GM19099 (cell line): Measurements from ENCODE around the gene SESN3.

ENCODE experiments used
- POLR2A ChIP-seq: IDR thresholded peaks from 3 replicates; pipeline ENCODE4 v1.6.1; 2011; ENCODE audit warnings: low read depth; ENCODE audit not compliant: insufficient read length; ENCODE audit errors: extremely low read depth

SESN3 gene

GRCh38 chr11:95123556-95123955 is 107.4 kb downstream of the SESN3 start:
- no peak for TF ChIP-seq POLR2A

- no peak for TF ChIP-seq POLR2A
Observed at GRCh38 chr11:95121698-95122097, 109.3 kb downstream of the SESN3 start.

GRCh38 chr11:95119361-95120060 is 111.5 kb downstream of the SESN3 start:
- no peak for TF ChIP-seq POLR2A

GRCh38 chr11:95115597-95115996 is 115.4 kb downstream of the SESN3 start:
- no peak for TF ChIP-seq POLR2A
